GM10266 (cell line): ENCODE results near the gene TTC39B.

Experiments used
- DNase-seq: peaks from one replicate; pipeline ENCODE4 v3.0.0; 2012; ENCODE audit errors: extremely low spot score
- TF ChIP-seq, protein P1 (sequence below): IDR thresholded peaks from 2 replicates; pipeline ENCODE4 v1.5.1; 2012; ENCODE audit warnings: mild to moderate bottlenecking, low read depth; ENCODE audit not compliant: control insufficient read depth, insufficient read depth; ENCODE audit errors: missing control alignments

TTC39B gene

DNA sequence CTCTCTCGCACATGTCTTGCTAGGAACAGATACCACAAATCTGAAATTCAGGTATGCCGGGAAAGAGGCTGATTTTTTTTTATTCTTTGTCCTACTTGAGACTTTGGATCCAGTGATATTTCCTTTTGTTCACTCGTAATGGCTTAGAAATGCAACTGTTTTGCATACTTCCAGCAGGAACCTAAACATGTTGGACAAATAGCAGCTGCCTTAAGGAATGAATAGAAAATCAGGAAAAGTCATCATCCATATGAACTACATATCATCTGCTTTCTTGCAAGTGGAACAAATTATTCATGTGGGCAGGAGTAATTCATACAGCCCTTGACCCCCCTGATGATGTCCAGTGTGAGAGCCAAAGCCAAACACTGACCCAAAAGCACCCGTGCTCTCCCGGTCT, 17.4 kb downstream of the TTC39B start:
- DNase-seq, result no peak
- TF ChIP-seq, protein P1, sequence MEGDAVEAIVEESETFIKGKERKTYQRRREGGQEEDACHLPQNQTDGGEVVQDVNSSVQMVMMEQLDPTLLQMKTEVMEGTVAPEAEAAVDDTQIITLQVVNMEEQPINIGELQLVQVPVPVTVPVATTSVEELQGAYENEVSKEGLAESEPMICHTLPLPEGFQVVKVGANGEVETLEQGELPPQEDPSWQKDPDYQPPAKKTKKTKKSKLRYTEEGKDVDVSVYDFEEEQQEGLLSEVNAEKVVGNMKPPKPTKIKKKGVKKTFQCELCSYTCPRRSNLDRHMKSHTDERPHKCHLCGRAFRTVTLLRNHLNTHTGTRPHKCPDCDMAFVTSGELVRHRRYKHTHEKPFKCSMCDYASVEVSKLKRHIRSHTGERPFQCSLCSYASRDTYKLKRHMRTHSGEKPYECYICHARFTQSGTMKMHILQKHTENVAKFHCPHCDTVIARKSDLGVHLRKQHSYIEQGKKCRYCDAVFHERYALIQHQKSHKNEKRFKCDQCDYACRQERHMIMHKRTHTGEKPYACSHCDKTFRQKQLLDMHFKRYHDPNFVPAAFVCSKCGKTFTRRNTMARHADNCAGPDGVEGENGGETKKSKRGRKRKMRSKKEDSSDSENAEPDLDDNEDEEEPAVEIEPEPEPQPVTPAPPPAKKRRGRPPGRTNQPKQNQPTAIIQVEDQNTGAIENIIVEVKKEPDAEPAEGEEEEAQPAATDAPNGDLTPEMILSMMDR, result no peak

DNA sequence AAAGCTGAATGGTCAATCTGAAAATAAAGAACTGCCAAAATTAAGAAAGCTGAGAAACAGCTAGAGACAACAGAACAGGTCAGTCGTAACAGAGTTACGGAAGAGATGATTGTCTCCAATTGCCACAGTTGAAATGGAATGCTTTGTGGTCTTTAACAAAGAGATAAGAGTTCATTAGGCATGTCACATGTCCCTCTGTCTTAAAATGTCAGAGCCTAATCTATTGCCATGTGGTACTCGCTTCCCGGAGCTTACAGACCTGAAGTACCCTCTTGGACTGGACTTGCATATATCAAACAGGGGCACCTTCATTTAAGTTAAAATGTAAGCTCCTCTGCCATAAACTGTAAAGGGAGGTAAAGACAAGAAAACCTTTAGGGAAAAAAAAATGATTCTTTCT, 19.7 kb downstream of the TTC39B start:
- DNase-seq, result no peak
- TF ChIP-seq, protein P1, result no peak

DNA sequence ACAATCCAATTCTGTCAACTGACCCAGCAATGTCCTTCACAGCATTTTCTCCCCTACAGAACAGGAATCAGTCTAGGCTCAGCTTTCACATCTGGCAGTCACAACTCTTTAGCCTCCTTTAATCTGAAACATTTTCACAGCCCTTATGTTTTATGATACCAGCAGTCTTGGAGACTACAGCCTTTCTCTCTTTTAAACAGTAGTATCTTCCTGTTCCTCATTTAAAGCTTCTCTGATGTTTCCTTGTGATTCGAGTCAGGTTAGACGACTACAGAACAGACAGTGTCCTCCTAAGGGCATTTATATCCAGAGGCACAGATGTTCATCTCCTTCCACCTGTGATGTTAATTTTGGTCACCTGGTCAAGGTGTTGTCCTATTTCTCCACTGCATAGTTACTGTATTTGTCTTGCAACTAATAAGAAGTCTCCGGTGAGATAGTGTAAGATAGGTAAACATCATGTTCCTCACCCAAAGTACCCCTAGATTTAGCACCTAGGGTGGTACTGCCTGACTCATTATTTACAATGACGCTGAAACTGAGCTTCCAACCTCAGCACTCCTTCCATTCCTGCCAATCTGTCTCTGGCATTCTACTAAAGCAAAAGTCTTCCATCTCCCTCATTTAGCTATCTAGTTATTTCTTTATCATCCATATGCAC, 20.7 kb downstream of the TTC39B start:
- no peak for DNase-seq
- TF ChIP-seq, protein P1, result no peak

DNA sequence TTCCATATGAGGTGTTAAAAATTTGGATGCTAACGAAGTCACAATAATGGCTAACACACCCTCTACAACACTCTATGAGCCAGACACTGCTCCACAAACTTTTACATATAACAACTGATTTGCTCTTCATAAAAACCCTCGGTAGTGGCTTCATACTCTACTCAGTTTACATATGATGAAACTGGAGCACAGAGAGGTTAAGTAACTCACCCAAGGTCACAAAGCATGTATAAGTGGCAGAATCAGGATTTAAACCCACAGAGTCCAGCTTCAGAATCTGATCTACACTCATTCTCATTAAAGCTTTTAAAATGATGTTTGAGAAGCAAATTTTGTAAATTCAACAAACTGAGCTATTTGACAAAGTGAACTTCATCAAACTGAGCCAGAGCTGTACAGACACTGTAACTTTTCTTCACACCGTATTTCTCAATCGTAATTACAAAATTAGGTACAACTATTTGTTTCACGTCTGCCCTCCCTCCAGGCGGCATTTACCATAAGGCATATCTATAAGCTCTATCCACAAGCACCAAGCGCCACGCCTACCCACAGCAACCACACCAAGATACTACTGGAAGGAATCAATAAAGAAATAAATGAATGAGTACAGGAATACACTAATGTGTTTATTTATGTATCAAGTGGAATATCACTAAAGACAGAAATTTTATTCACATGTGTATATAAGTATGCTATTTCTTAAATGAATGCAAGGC, 24.3 kb downstream of the TTC39B start:
- no peak for DNase-seq
- TF ChIP-seq, protein P1, result no peak

DNA sequence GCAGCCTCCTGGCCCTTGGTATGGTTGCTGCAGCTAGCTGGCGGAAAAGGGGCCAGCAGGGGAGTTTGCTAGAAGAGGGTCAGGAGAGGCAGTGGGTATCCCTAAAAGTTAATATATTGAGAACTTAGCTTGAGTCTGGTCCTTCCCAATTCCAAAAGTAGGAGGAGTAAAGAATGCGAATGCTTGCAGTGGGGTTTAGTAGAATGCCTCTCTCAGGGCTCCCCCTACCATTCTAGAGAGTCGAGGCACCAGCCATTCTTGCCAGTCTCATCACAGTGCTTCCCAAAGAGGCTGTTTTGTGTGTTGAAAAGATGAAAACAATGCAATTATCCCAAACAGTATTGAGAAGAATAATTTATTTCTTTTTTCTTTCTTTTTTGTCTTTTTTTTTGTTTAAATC, 26.4 kb downstream of the TTC39B start:
- no peak for DNase-seq
- TF ChIP-seq, protein P1, result no peak

DNA sequence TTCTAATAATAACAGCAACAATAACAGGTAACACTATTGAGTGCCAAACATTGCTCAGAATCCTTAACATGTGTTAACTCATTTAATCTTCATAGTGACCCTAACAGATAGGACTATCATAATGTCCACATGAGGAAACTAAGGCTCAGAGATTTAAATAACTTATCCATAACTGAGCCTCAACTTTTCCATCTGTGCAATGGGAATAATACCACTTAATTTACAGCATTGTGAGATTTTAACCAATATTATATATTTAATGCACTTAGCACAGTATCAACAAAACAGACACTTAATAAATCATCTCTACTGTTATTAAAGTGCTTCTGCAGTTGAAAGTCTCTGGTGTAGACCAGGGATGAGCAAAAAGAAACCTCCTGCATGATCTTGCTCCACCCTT, 28.2 kb downstream of the TTC39B start:
- TF ChIP-seq, protein P1, result no peak

DNA sequence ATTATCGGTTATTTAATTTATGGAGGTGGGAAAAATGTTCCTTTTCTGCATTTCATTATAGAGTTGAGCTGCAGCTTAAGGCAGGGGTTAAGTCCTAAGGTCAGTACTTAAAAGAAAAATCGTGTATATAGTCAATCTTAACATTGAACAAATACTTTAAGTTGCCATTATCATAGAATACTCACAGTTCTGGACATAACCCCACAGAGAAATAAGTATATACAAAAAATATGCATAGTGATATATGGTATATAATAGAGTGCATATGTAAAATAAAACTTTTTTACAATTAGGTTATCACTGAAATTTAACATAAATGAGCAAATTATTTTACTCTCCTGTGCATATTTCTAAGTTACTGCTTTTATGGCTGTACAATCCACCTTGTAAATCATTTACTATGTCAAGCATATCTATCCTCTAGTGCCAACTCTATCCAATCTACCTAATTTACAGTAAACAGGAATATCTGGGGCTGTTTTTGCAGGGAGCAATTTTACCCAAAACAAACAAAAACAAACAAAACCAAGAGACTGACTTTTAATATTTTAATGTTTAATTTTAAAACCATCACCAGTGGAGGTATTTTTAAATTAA, 28.8 kb downstream of the TTC39B start:
- no peak for DNase-seq
- TF ChIP-seq, protein P1, result no peak

More for the DNA sequence above, 28.2 kb downstream of the TTC39B start:
- DNase-seq, result no peak
